ENCODE measurements around the gene LCLAT1.

The LCLAT1 gene

GRCh38 chr2:30680121-30680520 lies 233.1 kb downstream of the LCLAT1 start:
- in situ Hi-C loops (cut with HindIII; ENCODE audit: low pct_ligation_motif_present, low sequenced_read_pairs): no loop called here
- TF ChIP-seq CTCF (IDR thresholded peaks at IDR 0.05; ENCODE audit: low read depth, low read length, missing control alignments): no peak
- H3K36me3 ChIP-seq (replicated peaks): no peaks in the 10 kb centered on the region
- H3K4me3 ChIP-seq (ENCODE audit: low read depth, low read length): no peak overlapping the region
- H3K27me3 ChIP-seq (replicated peaks): no peaks in the 10 kb centered on the region
- DNase-seq: no peak
- no peak overlapping the region for H3K27ac ChIP-seq

GRCh38 chr2:30681022-30681421 lies 234.0 kb downstream of the LCLAT1 start:
- H3K27ac ChIP-seq: no peak overlapping the region

GRCh38 chr2:30683236-30683956 lies 236.3 kb downstream of the LCLAT1 start:
- DNase-seq: no peak
- no peak overlapping the region for H3K4me3 ChIP-seq (ENCODE audit: low read depth, low read length)
- H3K27me3 ChIP-seq (replicated peaks): no peaks in the 10 kb centered on the region
- H3K36me3 ChIP-seq (replicated peaks): no peaks in the 10 kb centered on the region
- no peak for TF ChIP-seq CTCF (IDR thresholded peaks at IDR 0.05; ENCODE audit: low read depth, low read length, missing control alignments)
- in situ Hi-C loops (cut with HindIII; ENCODE audit: low pct_ligation_motif_present, low sequenced_read_pairs): no loop called here
- no peak overlapping the region for H3K27ac ChIP-seq

More at GRCh38 chr2:30681022-30681421, 234.0 kb downstream of the LCLAT1 start:
- Histone ChIP-seq H3K27me3 (replicated peaks) (no peaks in the 10 kb centered on the region), H3K36me3 (replicated peaks) (no peaks in the 10 kb centered on the region), H3K4me3 (ENCODE audit: low read depth, low read length) (no peak overlapping the region)
- DNase-seq: no peak
- in situ Hi-C loops (cut with HindIII; ENCODE audit: low pct_ligation_motif_present, low sequenced_read_pairs): no loop called here
- TF ChIP-seq CTCF (IDR thresholded peaks at IDR 0.05; ENCODE audit: low read depth, low read length, missing control alignments): no peak

- no peaks in the 10 kb centered on the region for H3K36me3 ChIP-seq (replicated peaks)
- DNase-seq: no peak
- in situ Hi-C loops (cut with HindIII; ENCODE audit: low pct_ligation_motif_present, low sequenced_read_pairs): no loop called here
- no peak for TF ChIP-seq CTCF (IDR thresholded peaks at IDR 0.05; ENCODE audit: low read depth, low read length, missing control alignments)
- no peaks in the 10 kb centered on the region for H3K27me3 ChIP-seq (replicated peaks)
- no peak overlapping the region for H3K27ac ChIP-seq
- no peak overlapping the region for H3K4me3 ChIP-seq (ENCODE audit: low read depth, low read length)
Measured at GRCh38 chr2:30684026-30684425, 237.0 kb downstream of the LCLAT1 start.

GRCh38 chr2:30684516-30684915 lies 237.5 kb downstream of the LCLAT1 start:
- H3K27ac ChIP-seq: no peak overlapping the region
- no peaks in the 10 kb centered on the region for H3K36me3 ChIP-seq (replicated peaks)
- in situ Hi-C loops (cut with HindIII; ENCODE audit: low pct_ligation_motif_present, low sequenced_read_pairs): no loop called here
- DNase-seq: no peak
- no peaks in the 10 kb centered on the region for H3K27me3 ChIP-seq (replicated peaks)
- no peak overlapping the region for H3K4me3 ChIP-seq (ENCODE audit: low read depth, low read length)
- TF ChIP-seq CTCF (IDR thresholded peaks at IDR 0.05; ENCODE audit: low read depth, low read length, missing control alignments): no peak

GRCh38 chr2:30684996-30685395 lies 237.9 kb downstream of the LCLAT1 start:
- no peak for TF ChIP-seq CTCF (IDR thresholded peaks at IDR 0.05; ENCODE audit: low read depth, low read length, missing control alignments)
- in situ Hi-C loops (cut with HindIII; ENCODE audit: low pct_ligation_motif_present, low sequenced_read_pairs): no loop called here
- Histone ChIP-seq H3K36me3 (replicated peaks) (no peaks in the 10 kb centered on the region), H3K27me3 (replicated peaks) (no peaks in the 10 kb centered on the region), H3K27ac (no peak overlapping the region), H3K4me3 (ENCODE audit: low read depth, low read length) (no peak overlapping the region)
- DNase-seq: no peak
